Astrocyte (in vitro differentiated cells and primary cell): Measurements from ENCODE around the gene TMEM25. TPM values are rescaled to one million over a fixed set of nuclear protein-coding genes. Genes with fewer than 3 reads are reported as not detected.
"Not testable (repeated sequence)": the region's sequence is repeated elsewhere in the genome, so short reads cannot be mapped to it uniquely, and the experiment has no call there.

Experiments used
- DNase-seq: peaks from one replicate; pipeline ENCODE4 v3.0.0-alpha.2; 2010; ENCODE audit warnings: low read depth
- FAIRE-seq: peaks from 2 replicates; lab custom pipeline; 2011; peaks lifted over from hg19 to GRCh38; lab: Jason Lieb, UNC
- H2AFZ ChIP-seq: 2 replicates; pipeline ENCODE4 v1.6.0; 2012; ENCODE audit warnings: low read depth, low read length, inconsistent platforms
- H3K27ac ChIP-seq: 2 replicates; pipeline ENCODE4 v1.5.1; 2011; ENCODE audit warnings: low read depth, low read length, inconsistent platforms
- H3K27me3 ChIP-seq: 2 replicates; pipeline ENCODE4 v1.6.0; 2011; ENCODE audit warnings: low read length, inconsistent platforms; ENCODE audit not compliant: insufficient read depth
- H3K36me3 ChIP-seq: 2 replicates; pipeline ENCODE4 v1.5.1; 2011; ENCODE audit warnings: low read length, inconsistent platforms; ENCODE audit not compliant: insufficient read depth
- H3K4me1 ChIP-seq: 2 replicates; pipeline ENCODE4 v1.5.1; 2011; ENCODE audit warnings: low read length, inconsistent platforms; ENCODE audit not compliant: insufficient read depth
- H3K4me2 ChIP-seq: 2 replicates; pipeline ENCODE4 v1.6.0; 2012; ENCODE audit warnings: low read length, inconsistent platforms
- H3K4me3 ChIP-seq: 2 replicates; pipeline ENCODE4 v1.5.1; 2011; ENCODE audit warnings: low read depth, mild to moderate bottlenecking, low read length, inconsistent platforms; ENCODE audit not compliant: insufficient read depth
- H3K79me2 ChIP-seq: 2 replicates; pipeline ENCODE4 v1.6.0; 2012; ENCODE audit warnings: mild to moderate bottlenecking, low read length, inconsistent platforms; ENCODE audit not compliant: insufficient read depth
- H3K9ac ChIP-seq: 2 replicates; pipeline ENCODE4 v1.6.0; 2012; ENCODE audit warnings: mild to moderate bottlenecking, low read length, inconsistent platforms
- H3K9me3 ChIP-seq: 2 replicates; pipeline ENCODE4 v1.5.1; 2012; ENCODE audit warnings: low read depth, mild to moderate bottlenecking, low read length, inconsistent platforms; ENCODE audit not compliant: insufficient read depth
- H4K20me1 ChIP-seq: 2 replicates; pipeline ENCODE4 v1.6.0; 2012; ENCODE audit warnings: low read length, inconsistent platforms; ENCODE audit not compliant: insufficient read depth
- H3K27ac Mint-ChIP-seq: one replicate; pipeline ENCODE4 v1.8.0; 2021; ENCODE audit warnings: mild to moderate bottlenecking, mixed read lengths; ENCODE audit not compliant: unreplicated experiment
- H3K27me3 Mint-ChIP-seq: one replicate; pipeline ENCODE4 v1.8.0; 2021; ENCODE audit warnings: low read depth, mixed read lengths; ENCODE audit not compliant: unreplicated experiment
- H3K36me3 Mint-ChIP-seq: one replicate; pipeline ENCODE4 v1.8.0; 2021; ENCODE audit warnings: low read depth, mixed read lengths; ENCODE audit not compliant: unreplicated experiment
- H3K4me1 Mint-ChIP-seq: one replicate; pipeline ENCODE4 v1.8.0; 2021; ENCODE audit warnings: low read depth, mixed read lengths; ENCODE audit not compliant: unreplicated experiment
- H3K4me3 Mint-ChIP-seq: one replicate; pipeline ENCODE4 v1.8.0; 2021; ENCODE audit warnings: mild to moderate bottlenecking, moderate library complexity, mixed read lengths; ENCODE audit not compliant: unreplicated experiment
- H3K9me3 Mint-ChIP-seq: one replicate; pipeline ENCODE4 v1.8.0; 2021; ENCODE audit warnings: mild to moderate bottlenecking, mixed read lengths; ENCODE audit not compliant: unreplicated experiment
- CTCF ChIP-seq: IDR thresholded peaks from 2 replicates; pipeline ENCODE4 v1.5.1; 2011; ENCODE audit warnings: low read depth, mild to moderate bottlenecking, inconsistent platforms, low read length, moderate library complexity; ENCODE audit not compliant: insufficient read depth
- EZH2 ChIP-seq: IDR thresholded peaks from 2 replicates; pipeline ENCODE4 v1.6.1; 2012; ENCODE audit warnings: mild to moderate bottlenecking, low read length, inconsistent platforms; ENCODE audit not compliant: insufficient read depth
- total RNA-seq: library from RNA; stranded (reverse); gene quantifications from 2 replicates; pipeline ENCODE4 v1.2.1, GENCODE V29; 2021

The TMEM25 gene
- total RNA-seq, 1 donor from 2014 or later: 19.0 TPM

- Mint-ChIP-seq H3K4me1 (peaks cover 13% of the 10 kb centered on the region), H3K9me3 (no peaks in the 10 kb centered on the region), H3K27me3 (no peaks in the 10 kb centered on the region), H3K4me3 (peak overlapping the region; percentile 96), H3K36me3 (no peaks in the 10 kb centered on the region), H3K27ac (peak overlapping the region; percentile 99)
- H3K27me3 ChIP-seq: no peaks in the 10 kb centered on the region
- no peak for TF ChIP-seq EZH2
- TF ChIP-seq CTCF: no peak
- peak overlapping the region; percentile 93 for H3K4me3 ChIP-seq
- H3K4me2 ChIP-seq: peak overlapping the region; percentile 94
- peaks cover 12% of the 10 kb centered on the region for H3K4me1 ChIP-seq
- H3K9me3 ChIP-seq: no peaks in the 10 kb centered on the region
- H3K79me2 ChIP-seq: peaks cover 67% of the 10 kb centered on the region
- DNase-seq (peak; percentile 49), FAIRE-seq (no peak)
- peaks cover 51% of the 10 kb centered on the region for H4K20me1 ChIP-seq
- peak overlapping the region; percentile 100 for H3K27ac ChIP-seq
- H3K9ac ChIP-seq: peak overlapping the region; percentile 100
- H2AFZ ChIP-seq: no peak overlapping the region
- peaks cover 3% of the 10 kb centered on the region for H3K36me3 ChIP-seq
These were observed 42.1 kb downstream of the TMEM25 start for GRCh38 chr11:118572981-118573550.

- Histone ChIP-seq H3K79me2 (peaks cover 83% of the 10 kb centered on the region), H3K27me3 (no peaks in the 10 kb centered on the region), H3K27ac (no peak overlapping the region), H3K36me3 (peaks cover 3% of the 10 kb centered on the region), H3K4me2 (peak overlapping the region; percentile 94), H3K9ac (no peak overlapping the region), H3K9me3 (no peaks in the 10 kb centered on the region), H3K4me3 (peak overlapping the region; percentile 93), H3K4me1 (peaks cover 12% of the 10 kb centered on the region), H2AFZ (no peak overlapping the region), H4K20me1 (peaks cover 65% of the 10 kb centered on the region)
- no peaks in the 10 kb centered on the region for H3K36me3 Mint-ChIP-seq
- H3K27me3 Mint-ChIP-seq: no peaks in the 10 kb centered on the region
- no peak for TF ChIP-seq EZH2
- no peak for TF ChIP-seq CTCF
- H3K9me3 Mint-ChIP-seq: no peaks in the 10 kb centered on the region
- FAIRE-seq (no peak), DNase-seq (no peak)
- H3K27ac Mint-ChIP-seq: peak overlapping the region; percentile 63
- H3K4me3 Mint-ChIP-seq: peak overlapping the region; percentile 82
- H3K4me1 Mint-ChIP-seq: peaks cover 13% of the 10 kb centered on the region
These were observed 43.6 kb downstream of the TMEM25 start for GRCh38 chr11:118574636-118575035.

- not testable (repeated sequence) for H3K27ac ChIP-seq, H3K4me3 ChIP-seq, H3K9me3 Mint-ChIP-seq, H3K36me3 Mint-ChIP-seq, FAIRE-seq, H3K27ac Mint-ChIP-seq, H3K27me3 Mint-ChIP-seq, H3K4me3 Mint-ChIP-seq, H3K9ac ChIP-seq, H2AFZ ChIP-seq, DNase-seq, H3K27me3 ChIP-seq, H3K4me2 ChIP-seq, H3K9me3 ChIP-seq
- Histone ChIP-seq H3K36me3 (peaks cover 16% of the 10 kb centered on the region), H3K79me2 (peaks cover 100% of the 10 kb centered on the region), H4K20me1 (peaks cover 96% of the 10 kb centered on the region), H3K4me1 (peaks cover 12% of the 10 kb centered on the region)
- H3K4me1 Mint-ChIP-seq: peaks cover 13% of the 10 kb centered on the region
These were observed 47.0 kb downstream of the TMEM25 start for GRCh38 chr11:118577995-118578394.
